Kidney (tissue), 14 donors: ENCODE results near the gene ZBTB9. TPM values are rescaled to one million over a fixed set of nuclear protein-coding genes. Genes with fewer than 3 reads are reported as not detected.

Experiments used
- DNase-seq, 5 donors: peaks; one replicate each; pipeline ENCODE4 v3.0.0-alpha.2; 2013 to 2020
- FAIRE-seq: peaks from 2 replicates; lab custom pipeline; 2012; peaks lifted over from hg19 to GRCh38; lab: Jason Lieb, UNC
- H3K27ac ChIP-seq, 2 donors: one replicate each; pipeline ENCODE4 v1.7.0; 2013; ENCODE audit warnings: low read depth in 2 of 2, low read length in 2 of 2, inconsistent platforms in 1 of 2
- H3K27me3 ChIP-seq: one replicate; pipeline ENCODE4 v1.7.1; 2013; ENCODE audit warnings: low read length, inconsistent platforms; ENCODE audit not compliant: control insufficient read depth, insufficient read depth
- H3K36me3 ChIP-seq, 3 donors: one replicate each; pipeline versions ENCODE4 v1.7.0 to v1.7.1; 2013; ENCODE audit warnings: low read length in 3 of 3, control low read depth in 1 of 3, inconsistent platforms in 1 of 3; ENCODE audit not compliant: insufficient read depth in 3 of 3, control insufficient read depth in 2 of 3
- H3K4me1 ChIP-seq, 3 donors: one replicate each; pipeline versions ENCODE4 v1.7.0 to v1.7.1; 2013; ENCODE audit warnings: low read length in 3 of 3, inconsistent platforms in 1 of 3, low read depth in 1 of 3; ENCODE audit not compliant: control insufficient read depth in 2 of 3, insufficient read depth in 2 of 3
- H3K4me3 ChIP-seq, 3 donors: one replicate each; pipeline versions ENCODE4 v1.7.0 to v1.8.1; 2013; ENCODE audit warnings: low read length in 3 of 3, control low read depth in 1 of 3, inconsistent platforms in 1 of 3
- H3K9ac ChIP-seq, 3 donors: one replicate each; pipeline versions ENCODE4 v1.7.0 to v1.7.1; 2013; ENCODE audit warnings: low read length in 3 of 3, control low read depth in 1 of 3, inconsistent platforms in 1 of 3
- H3K9me3 ChIP-seq, 3 donors: one replicate each; pipeline versions ENCODE4 v1.7.0 to v1.7.1; 2013; ENCODE audit warnings: low read length in 3 of 3, control low read depth in 1 of 3, inconsistent platforms in 1 of 3; ENCODE audit not compliant: control insufficient read depth in 2 of 3, insufficient read depth in 1 of 3
- intact Hi-C: fragments of 100-400 bp; cut with DNase I; formaldehyde crosslinking; loops from one replicate; pipeline ENCODE4 v1.11.1; 2022
- polyA plus RNA-seq: library from polyadenylated mRNA; stranded (reverse); fragments of 350-450 nt; fragmentation: Illumina TruSeq; extraction: RNeasy Lipid Tissue Mini Kit (QIAGEN cat#74804); gene quantifications from one replicate; pipeline ENCODE4 v1.2.3, GENCODE V29; 2014; ENCODE audit warnings: low read depth, low replicate concordance; ENCODE audit not compliant: insufficient read depth
- total RNA-seq: library from RNA; stranded (reverse); fragmentation: NEBNext Ultra II Directional; extraction: Animal tissue kit (Norgen Biotek cat#: 25700); gene quantifications from one replicate; pipeline ENCODE4 v1.2.1, GENCODE V29; 2021
- TF ChIP-seq, protein P1 (sequence below): IDR thresholded peaks from 3 replicates; pipeline ENCODE4 v1.5.1; 2012; ENCODE audit warnings: mild to moderate bottlenecking, moderate library complexity, borderline replicate concordance; ENCODE audit not compliant: insufficient read depth; ENCODE audit errors: extremely low read depth
- donor health status: control.
- donor health status: control.
- donor health status: control.
- donor health status: control.
- donor health status: control.
- donor health status: DM: yes; HTN: yes; CAD: no.
- donor health status: Normal renal cell carcinoma (clear cell type).

The ZBTB9 gene
- total and polyA plus RNA-seq, 2 donors from 2014 or later: 6.4 to 11.5 TPM

DNA sequence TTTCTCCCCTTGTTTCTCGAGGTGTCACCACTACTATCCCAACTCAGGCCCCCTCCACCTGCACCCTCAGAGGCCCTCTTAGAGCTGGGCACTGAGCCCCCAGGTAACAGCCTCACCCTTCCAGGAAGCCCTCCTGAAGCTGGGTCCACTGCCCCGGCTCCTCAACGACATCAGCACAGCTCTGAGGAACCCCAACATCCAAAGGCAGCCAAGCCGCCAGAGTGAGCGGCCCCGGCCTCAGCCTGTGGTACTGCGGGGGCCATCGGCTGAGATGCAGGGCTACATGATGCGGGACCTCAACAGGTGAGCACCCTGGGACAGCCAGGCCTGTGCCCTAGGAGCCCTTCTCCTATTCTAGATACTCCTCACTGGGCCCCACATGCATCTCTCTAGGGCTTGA is 12.9 kb upstream of the ZBTB9 start:
- Histone ChIP-seq H3K4me3 (no peak overlapping the region), H3K27me3 (no peaks in the 10 kb centered on the region), H3K9ac (no peak overlapping the region), H3K9me3 (no peaks in the 10 kb centered on the region), H3K27ac (no peak overlapping the region), H3K4me1 (no peaks in the 10 kb centered on the region), H3K36me3 (peaks cover 5 to 16% (median 12%) of the 10 kb centered on the region in 3 donors)
- FAIRE-seq (no peak), DNase-seq (no peak)
- TF ChIP-seq, protein P1, sequence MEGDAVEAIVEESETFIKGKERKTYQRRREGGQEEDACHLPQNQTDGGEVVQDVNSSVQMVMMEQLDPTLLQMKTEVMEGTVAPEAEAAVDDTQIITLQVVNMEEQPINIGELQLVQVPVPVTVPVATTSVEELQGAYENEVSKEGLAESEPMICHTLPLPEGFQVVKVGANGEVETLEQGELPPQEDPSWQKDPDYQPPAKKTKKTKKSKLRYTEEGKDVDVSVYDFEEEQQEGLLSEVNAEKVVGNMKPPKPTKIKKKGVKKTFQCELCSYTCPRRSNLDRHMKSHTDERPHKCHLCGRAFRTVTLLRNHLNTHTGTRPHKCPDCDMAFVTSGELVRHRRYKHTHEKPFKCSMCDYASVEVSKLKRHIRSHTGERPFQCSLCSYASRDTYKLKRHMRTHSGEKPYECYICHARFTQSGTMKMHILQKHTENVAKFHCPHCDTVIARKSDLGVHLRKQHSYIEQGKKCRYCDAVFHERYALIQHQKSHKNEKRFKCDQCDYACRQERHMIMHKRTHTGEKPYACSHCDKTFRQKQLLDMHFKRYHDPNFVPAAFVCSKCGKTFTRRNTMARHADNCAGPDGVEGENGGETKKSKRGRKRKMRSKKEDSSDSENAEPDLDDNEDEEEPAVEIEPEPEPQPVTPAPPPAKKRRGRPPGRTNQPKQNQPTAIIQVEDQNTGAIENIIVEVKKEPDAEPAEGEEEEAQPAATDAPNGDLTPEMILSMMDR: no peak
- intact Hi-C loops: no loop called here

DNA sequence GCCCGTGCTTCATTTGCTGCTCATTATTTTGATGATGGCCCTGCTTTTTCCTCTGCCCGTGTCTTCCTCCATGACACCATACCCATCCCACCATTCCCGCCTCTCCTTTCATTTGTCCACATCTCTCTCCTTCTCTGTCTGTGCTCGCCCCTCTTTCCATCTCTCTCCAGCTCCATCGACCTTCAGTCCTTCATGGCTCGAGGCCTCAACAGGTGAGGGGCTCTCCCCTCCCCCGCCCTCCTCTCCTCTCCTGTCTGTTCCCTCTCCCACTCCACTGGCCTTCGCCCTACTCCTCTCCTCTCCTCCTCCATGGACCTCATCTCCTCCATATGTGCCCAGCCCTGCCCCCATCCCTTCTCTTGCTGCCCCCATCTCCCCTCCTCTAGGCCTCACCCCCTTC is 12.1 kb upstream of the ZBTB9 start:
- no peak overlapping the region for H3K27ac ChIP-seq
- H3K9me3 ChIP-seq: no peaks in the 10 kb centered on the region
- intact Hi-C loops: no loop called here
- DNase-seq (no peak), FAIRE-seq (no peak)
- TF ChIP-seq, protein P1: no peak
- no peaks in the 10 kb centered on the region for H3K4me1 ChIP-seq
- H3K27me3 ChIP-seq: no peaks in the 10 kb centered on the region
- no peak overlapping the region for H3K4me3 ChIP-seq
- no peak overlapping the region for H3K9ac ChIP-seq
- peaks cover 5 to 15% (median 7%) of the 10 kb centered on the region in 3 donors for H3K36me3 ChIP-seq

DNA sequence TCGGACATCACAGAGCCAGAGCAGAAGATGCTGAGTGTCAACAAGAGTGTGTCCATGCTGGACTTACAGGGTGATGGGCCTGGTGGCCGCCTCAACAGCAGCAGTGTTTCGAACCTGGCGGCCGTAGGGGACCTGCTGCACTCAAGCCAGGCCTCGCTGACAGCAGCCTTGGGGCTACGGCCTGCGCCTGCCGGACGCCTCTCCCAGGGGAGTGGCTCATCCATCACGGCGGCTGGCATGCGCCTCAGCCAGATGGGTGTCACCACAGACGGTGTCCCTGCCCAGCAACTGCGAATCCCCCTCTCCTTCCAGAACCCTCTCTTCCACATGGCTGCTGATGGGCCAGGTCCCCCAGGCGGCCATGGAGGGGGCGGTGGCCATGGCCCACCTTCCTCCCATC is 11.4 kb upstream of the ZBTB9 start:
- DNase-seq (no peak), FAIRE-seq (no peak)
- Histone ChIP-seq H3K36me3 (peaks cover 4 to 10% (median 5%) of the 10 kb centered on the region in 3 donors), H3K4me1 (no peaks in the 10 kb centered on the region), H3K27ac (no peak overlapping the region), H3K9me3 (no peaks in the 10 kb centered on the region), H3K4me3 (no peak overlapping the region), H3K9ac (no peak overlapping the region), H3K27me3 (no peaks in the 10 kb centered on the region)
- intact Hi-C loops: no loop called here
- TF ChIP-seq, protein P1: no peak
